Right lung (tissue), 5 donors: ENCODE measurements around the gene C6orf47. TPM values are rescaled to one million over a fixed set of nuclear protein-coding genes. Genes with fewer than 3 reads are reported as not detected.

ENCODE experiments used
- DNase-seq, 2 donors: peaks; one replicate each; pipeline ENCODE4 v3.0.0-alpha.2; 2013
- polyA plus RNA-seq, 5 donors: library from polyadenylated mRNA; unstranded; fragments of 120-200 nt; gene quantifications; one replicate each; pipeline versions ENCODE4 v1.2.1 to v1.2.3, GENCODE V29; 2013; ENCODE audit warnings: inconsistent platforms in 1 of 5, low replicate concordance in 1 of 5; ENCODE audit not compliant: insufficient read length in 5 of 5, insufficient read depth in 1 of 5

Gene C6orf47
- polyA plus RNA-seq, 5 donors = 15.3 to 19.6 (median 16.6) TPM

DNA sequence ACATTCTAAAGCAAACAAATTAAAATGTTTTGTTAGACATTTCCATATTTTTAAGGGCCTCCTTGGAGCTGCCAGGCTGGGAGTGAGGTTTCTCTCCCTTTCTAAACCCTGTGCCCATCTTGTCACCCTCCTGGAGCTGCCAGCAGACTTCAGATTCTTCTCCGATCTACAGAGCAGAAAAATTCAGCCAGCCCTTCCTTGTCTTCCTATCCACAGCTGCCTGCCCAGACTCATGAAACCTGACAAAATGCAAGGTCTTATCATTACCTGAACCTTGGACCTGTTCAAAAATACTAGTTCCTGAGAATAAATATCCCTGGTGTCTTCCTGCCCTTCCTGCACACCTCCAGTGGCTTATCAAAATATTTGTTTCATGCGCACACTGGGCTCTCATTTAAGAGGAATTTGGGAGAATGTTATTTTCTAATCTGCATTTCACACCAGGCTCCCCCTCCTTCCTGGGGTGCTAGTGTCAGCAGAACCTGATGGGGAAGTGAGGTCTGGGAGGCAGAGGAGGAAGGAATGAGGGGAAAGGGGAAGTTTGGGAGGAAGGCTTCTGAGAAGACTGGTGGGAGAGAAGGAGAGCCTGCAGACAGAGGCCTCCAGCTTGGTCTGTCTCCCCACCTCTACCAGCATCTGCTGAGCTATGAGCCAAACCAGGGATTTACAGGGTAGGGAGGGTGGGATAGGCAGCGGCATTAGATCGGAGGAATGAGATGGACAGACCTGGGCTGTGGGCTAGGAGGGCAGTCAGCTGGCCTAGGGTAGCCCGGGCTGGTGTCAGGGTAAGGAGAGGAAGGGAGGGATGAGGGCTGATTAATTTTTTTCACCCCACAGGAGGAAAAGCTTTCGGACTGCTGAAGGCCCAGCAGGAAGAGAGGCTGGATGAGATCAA, 45.6 kb downstream of the C6orf47 start, which contains the start of gene AIF1:
TSS of gene AIF1 (plus strand) at position 551 of the 895 bp plus-strand sequence. CDS start at position 647, 96 bp downstream.
- no peak for DNase-seq

DNA sequence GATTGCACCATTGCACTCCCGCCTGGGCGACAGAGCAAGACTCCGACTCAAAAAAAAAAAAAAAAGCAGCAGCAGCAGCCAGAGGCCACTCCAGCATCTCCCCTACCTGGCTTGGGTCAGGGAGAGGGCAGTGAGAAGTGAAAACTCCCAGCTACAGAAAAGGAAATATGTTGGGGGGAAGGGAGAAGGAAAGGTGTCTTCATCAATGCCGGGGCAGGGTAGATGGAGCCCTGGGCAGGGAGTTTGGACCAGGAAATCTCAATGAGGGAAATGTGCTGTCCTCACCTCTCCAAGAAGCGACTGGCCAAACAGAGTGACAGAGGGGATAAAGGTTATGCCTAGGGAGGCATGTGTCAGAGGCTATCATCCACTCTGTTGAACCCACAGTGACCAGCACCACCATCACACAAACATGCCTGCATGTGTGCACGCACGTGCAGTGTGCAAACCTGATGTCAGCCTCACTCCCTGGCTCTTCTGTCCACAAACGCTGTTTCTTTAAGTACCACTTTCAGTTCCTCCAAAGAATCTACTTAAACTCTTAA, 46.4 kb downstream of the C6orf47 start:
- no peak for DNase-seq

DNA sequence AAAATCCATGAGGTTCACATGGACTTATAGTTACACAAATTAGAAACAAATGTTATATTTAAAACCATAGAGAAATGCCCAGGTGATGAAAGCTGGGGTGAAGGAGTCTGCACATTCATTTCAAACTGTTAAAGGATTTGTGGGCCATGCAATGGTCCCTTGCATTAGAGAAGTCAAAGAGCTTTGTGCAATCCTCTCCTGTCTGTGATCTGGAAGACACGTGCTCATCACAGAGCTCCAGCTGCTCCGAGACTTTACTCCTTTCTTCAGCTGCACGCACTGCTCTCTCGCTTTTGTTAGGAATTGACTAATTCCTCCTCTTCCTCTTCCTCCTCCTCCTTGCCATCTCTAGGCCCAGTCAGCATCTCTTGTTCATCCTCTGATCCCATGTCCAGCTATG, 49.6 kb downstream of the C6orf47 start:
- no peak for DNase-seq

DNA sequence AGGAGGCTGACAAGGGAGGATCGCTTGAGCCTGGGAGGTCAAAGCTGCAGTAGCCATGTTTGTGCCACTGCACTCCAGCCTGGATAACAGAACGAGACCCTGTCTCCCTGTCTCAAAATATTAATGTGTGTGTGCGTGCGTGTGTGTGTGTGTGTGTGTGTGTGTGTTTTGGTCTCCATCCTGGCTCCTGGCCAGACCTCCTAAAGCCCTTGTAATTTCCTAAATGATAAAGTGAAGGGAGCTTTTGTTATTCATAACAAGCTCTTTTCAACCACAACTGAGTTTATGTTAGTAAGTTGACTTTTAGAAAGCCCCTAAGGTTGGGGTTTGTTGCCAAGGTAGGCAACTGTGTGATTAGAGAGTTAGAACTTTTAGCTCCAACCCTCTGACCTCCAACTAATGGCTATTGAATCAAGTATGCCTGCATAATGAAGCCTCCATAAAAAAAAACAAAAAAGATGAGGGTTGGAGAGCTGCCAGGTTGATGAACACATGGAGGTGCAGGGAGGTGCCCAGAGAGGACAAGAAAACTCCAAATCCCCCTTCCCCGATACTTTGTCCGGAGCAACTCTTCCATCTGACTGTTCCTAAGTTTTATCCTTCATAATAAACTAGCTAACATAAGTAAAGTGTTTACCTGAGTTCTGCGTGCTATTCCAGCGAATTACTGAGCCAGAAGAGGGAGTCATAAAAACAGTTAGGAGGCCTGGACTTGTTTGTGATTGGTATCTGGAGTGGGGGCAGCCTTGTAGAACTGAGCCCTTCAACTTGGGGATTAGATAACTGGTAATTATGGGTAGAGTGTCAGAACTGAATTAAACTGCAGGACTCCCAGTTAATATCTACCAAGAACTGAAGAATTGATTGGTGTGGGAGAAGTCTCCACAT, 50.8 kb downstream of the C6orf47 start:
- DNase-seq = no peak

Other genes with a start within 250 kb of the C6orf47 start
- 1 to 10 TPM in 4 of 5 donors, under 1 TPM in 1; 0.75 to 3.3 (median 1.8) TPM for gene MICB, start 162.6 kb downstream of the C6orf47 start, polyA plus RNA-seq
- under 1 TPM in 1 of 5 donors, not detected in 4; 0.16 TPM for gene MCCD1, start 131.8 kb downstream of the C6orf47 start, polyA plus RNA-seq
- gene DDX39B, start 118.8 kb downstream of the C6orf47 start, polyA plus RNA-seq = 100 to 1,000 TPM; 573 to 737 (median 621) TPM
- 1 to 10 TPM; 2.6 to 6.4 (median 4.1) TPM for gene ATP6V1G2, start 114.2 kb downstream of the C6orf47 start, polyA plus RNA-seq
- gene NFKBIL1, start 113.2 kb downstream of the C6orf47 start, polyA plus RNA-seq = 10 to 100 TPM; 16.7 to 26.2 (median 20.0) TPM
- gene LTA, start 88.5 kb downstream of the C6orf47 start, polyA plus RNA-seq = under 1 TPM; 0.16 to 0.52 (median 0.35) TPM
- gene TNF, start 85.2 kb downstream of the C6orf47 start, polyA plus RNA-seq = under 1 TPM in 4 of 5 donors, not detected in 1; 0.21 to 0.48 (median 0.23) TPM
- 1 to 10 TPM; 2.4 to 4.7 (median 2.5) TPM for gene LTB, start 78.4 kb downstream of the C6orf47 start, polyA plus RNA-seq
- gene LST1, start 74.5 kb downstream of the C6orf47 start, polyA plus RNA-seq = 1 to 10 TPM; 5.4 to 9.2 (median 6.6) TPM
- under 1 TPM in 4 of 5 donors, not detected in 1; 0.21 to 0.73 (median 0.39) TPM for gene NCR3, start 67.8 kb downstream of the C6orf47 start, polyA plus RNA-seq
- 10 to 100 TPM; 18.6 to 25.9 (median 21.7) TPM for gene AIF1, start 45.5 kb downstream of the C6orf47 start, polyA plus RNA-seq
- gene PRRC2A, start 40.1 kb downstream of the C6orf47 start, polyA plus RNA-seq = 100 to 1,000 TPM; 128 to 193 (median 141) TPM
- gene BAG6, start 8.1 kb downstream of the C6orf47 start, polyA plus RNA-seq = 100 to 1,000 TPM; 171 to 262 (median 214) TPM
- gene APOM, start 4.9 kb downstream of the C6orf47 start, polyA plus RNA-seq = 10 to 100 TPM in 1 of 5 donors, 1 to 10 TPM in 4; 4.5 to 12.0 (median 6.3) TPM
- 10 to 100 TPM; 17.9 to 23.6 (median 21.5) TPM for gene GPANK1, start 4.2 kb upstream of the C6orf47 start, polyA plus RNA-seq
- 100 to 1,000 TPM; 172 to 193 (median 189) TPM for gene CSNK2B, start 5.3 kb upstream of the C6orf47 start, polyA plus RNA-seq
- gene LY6G5B, start 9.2 kb upstream of the C6orf47 start, polyA plus RNA-seq = 10 to 100 TPM; 24.1 to 40.6 (median 31.2) TPM
- gene LY6G5C, start 20.3 kb upstream of the C6orf47 start, polyA plus RNA-seq = 1 to 10 TPM; 2.7 to 5.0 (median 4.4) TPM
- 10 to 100 TPM; 48.7 to 64.2 (median 59.9) TPM for gene ABHD16A, start 42.5 kb upstream of the C6orf47 start, polyA plus RNA-seq
- gene LY6G6F, start 46.1 kb upstream of the C6orf47 start, polyA plus RNA-seq = 1 to 10 TPM in 3 of 5 donors, under 1 TPM in 1, not detected in 1; 0.88 to 1.5 (median 1.2) TPM
- under 1 TPM in 3 of 5 donors, not detected in 2; 0.48 to 0.88 (median 0.80) TPM for gene LY6G6D, start 54.6 kb upstream of the C6orf47 start, polyA plus RNA-seq
- under 1 TPM; 0.39 to 0.93 (median 0.65) TPM for gene LY6G6C, start 61.0 kb upstream of the C6orf47 start, polyA plus RNA-seq
- gene MPIG6B, start 62.6 kb upstream of the C6orf47 start, polyA plus RNA-seq = 1 to 10 TPM; 2.4 to 3.8 (median 3.0) TPM
- gene DDAH2, start 68.5 kb upstream of the C6orf47 start, polyA plus RNA-seq = 100 to 1,000 TPM; 137 to 213 (median 159) TPM
- gene CLIC1, start 75.8 kb upstream of the C6orf47 start, polyA plus RNA-seq = 100 to 1,000 TPM; 265 to 287 (median 272) TPM
- gene MSH5, start 79.2 kb upstream of the C6orf47 start, polyA plus RNA-seq = 10 to 100 TPM; 27.3 to 45.6 (median 29.6) TPM
- gene SAPCD1, start 101.9 kb upstream of the C6orf47 start, polyA plus RNA-seq = 10 to 100 TPM in 1 of 5 donors, 1 to 10 TPM in 4; 6.6 to 12.2 (median 8.2) TPM
- gene VWA7, start 116.5 kb upstream of the C6orf47 start, polyA plus RNA-seq = 1 to 10 TPM; 1.6 to 3.7 (median 2.0) TPM
- gene VARS1, start 135.0 kb upstream of the C6orf47 start, polyA plus RNA-seq = 10 to 100 TPM; 32.5 to 52.1 (median 38.9) TPM
- 10 to 100 TPM; 78.9 to 89.9 (median 81.8) TPM for gene LSM2, start 146.2 kb upstream of the C6orf47 start, polyA plus RNA-seq
- 1 to 10 TPM; 2.9 to 4.6 (median 3.5) TPM for gene HSPA1L, start 154.5 kb upstream of the C6orf47 start, polyA plus RNA-seq
- gene HSPA1A, start 154.8 kb upstream of the C6orf47 start, polyA plus RNA-seq = 100 to 1,000 TPM in 2 of 5 donors, 10 to 100 TPM in 3; 56.8 to 137 (median 68.3) TPM
- 100 to 1,000 TPM in 2 of 5 donors, 10 to 100 TPM in 3; 63.8 to 137 (median 79.9) TPM for gene HSPA1B, start 167.0 kb upstream of the C6orf47 start, polyA plus RNA-seq
- gene NEU1, start 202.0 kb upstream of the C6orf47 start, polyA plus RNA-seq = 10 to 100 TPM; 22.3 to 31.1 (median 29.1) TPM
- 10 to 100 TPM; 10.2 to 24.4 (median 19.1) TPM for gene SLC44A4, start 218.2 kb upstream of the C6orf47 start, polyA plus RNA-seq
- 10 to 100 TPM; 59.7 to 83.8 (median 74.1) TPM for gene EHMT2, start 236.9 kb upstream of the C6orf47 start, polyA plus RNA-seq
- gene ZBTB12, start 241.3 kb upstream of the C6orf47 start, polyA plus RNA-seq = 10 to 100 TPM; 17.0 to 24.5 (median 21.3) TPM